Bronchial epithelial cell (primary cell): Measurements from ENCODE around the gene CACNA1D. TPM values are rescaled to one million over a fixed set of nuclear protein-coding genes. Genes with fewer than 3 reads are reported as not detected.

Experiments
- DNase-seq: peaks from one replicate; pipeline ENCODE4 v3.0.0-alpha.2; 2010; ENCODE audit warnings: low read depth
- FAIRE-seq: peaks from 2 replicates; lab custom pipeline; 2011; peaks lifted over from hg19 to GRCh38; lab: Jason Lieb, UNC
- H3K27me3 ChIP-seq: 2 replicates; pipeline ENCODE4 v1.5.1; 2011; ENCODE audit warnings: low read length; ENCODE audit not compliant: control insufficient read depth, insufficient read depth
- H3K36me3 ChIP-seq: 2 replicates; pipeline ENCODE4 v1.5.1; 2011; ENCODE audit warnings: low read length; ENCODE audit not compliant: control insufficient read depth, insufficient read depth
- H3K4me3 ChIP-seq: 2 replicates; pipeline ENCODE4 v1.5.1; 2011; ENCODE audit warnings: mild to moderate bottlenecking, low read depth, low read length, control low read depth
- CTCF ChIP-seq: IDR thresholded peaks from 2 replicates; pipeline ENCODE4 v1.5.1; 2011; ENCODE audit warnings: mild to moderate bottlenecking, moderate library complexity, low read length, control low read depth, inconsistent platforms; ENCODE audit not compliant: insufficient read depth, severe bottlenecking
- total RNA-seq: library from RNA; depleted of rRNA; stranded (reverse); fragments of >200 nt; gene quantifications from 2 replicates; pipeline ENCODE4 v1.2.1, GENCODE V29; 2014

Gene CACNA1D
- total RNA-seq, 1 donor from 2014 or later = 0.26 TPM

GRCh38 chr3:53780171-53780570 lies 285.8 kb downstream of the CACNA1D start:
- Histone ChIP-seq H3K4me3 (no peak overlapping the region), H3K27me3 (no peaks in the 10 kb centered on the region), H3K36me3 (no peaks in the 10 kb centered on the region)
- FAIRE-seq (no peak), DNase-seq (peak; percentile 10)
- no peak for TF ChIP-seq CTCF

- H3K27me3 ChIP-seq = no peaks in the 10 kb centered on the region
These were observed 286.4 kb downstream of the CACNA1D start for GRCh38 chr3:53780806-53781205.

GRCh38 chr3:53787016-53787415 lies 292.6 kb downstream of the CACNA1D start:
- FAIRE-seq (no peak), DNase-seq (no peak)
- Histone ChIP-seq H3K27me3 (no peaks in the 10 kb centered on the region), H3K4me3 (no peak overlapping the region), H3K36me3 (no peaks in the 10 kb centered on the region)
- TF ChIP-seq CTCF = no peak

More at GRCh38 chr3:53780806-53781205, 286.4 kb downstream of the CACNA1D start:
- H3K36me3 ChIP-seq = no peaks in the 10 kb centered on the region
- no peak for TF ChIP-seq CTCF
- H3K4me3 ChIP-seq = no peak overlapping the region
- FAIRE-seq = no peak
- DNase-seq = no peak

- H3K36me3 ChIP-seq = no peaks in the 10 kb centered on the region
- FAIRE-seq (no peak), DNase-seq (no peak)
- no peak overlapping the region for H3K4me3 ChIP-seq
- H3K27me3 ChIP-seq = no peaks in the 10 kb centered on the region
- TF ChIP-seq CTCF = no peak
These were observed 293.6 kb downstream of the CACNA1D start for GRCh38 chr3:53788038-53788437.

- DNase-seq (no peak), FAIRE-seq (no peak)
- no peak for TF ChIP-seq CTCF
- Histone ChIP-seq H3K4me3 (no peak overlapping the region), H3K36me3 (no peaks in the 10 kb centered on the region), H3K27me3 (no peaks in the 10 kb centered on the region)
These were observed 295.0 kb downstream of the CACNA1D start for GRCh38 chr3:53789459-53789858.

GRCh38 chr3:53790470-53790869 lies 296.1 kb downstream of the CACNA1D start:
- TF ChIP-seq CTCF = no peak
- FAIRE-seq (no peak), DNase-seq (no peak)
- no peak overlapping the region for H3K4me3 ChIP-seq
- no peaks in the 10 kb centered on the region for H3K36me3 ChIP-seq
- no peaks in the 10 kb centered on the region for H3K27me3 ChIP-seq
